ENCODE measurements around the gene ITGA1. TPM values are rescaled to one million over a fixed set of nuclear protein-coding genes. Genes with fewer than 3 reads are reported as not detected.
A peak's percentile ranks its signal among the peaks of the same experiment; 100 is the strongest.

ITGA1 gene
- total and polyA plus RNA-seq, 2 of the 13 experiments (the other 11 are each of a cell fraction or from before 2014, with no cell fraction given): 23.1 to 28.6 TPM

DNA sequence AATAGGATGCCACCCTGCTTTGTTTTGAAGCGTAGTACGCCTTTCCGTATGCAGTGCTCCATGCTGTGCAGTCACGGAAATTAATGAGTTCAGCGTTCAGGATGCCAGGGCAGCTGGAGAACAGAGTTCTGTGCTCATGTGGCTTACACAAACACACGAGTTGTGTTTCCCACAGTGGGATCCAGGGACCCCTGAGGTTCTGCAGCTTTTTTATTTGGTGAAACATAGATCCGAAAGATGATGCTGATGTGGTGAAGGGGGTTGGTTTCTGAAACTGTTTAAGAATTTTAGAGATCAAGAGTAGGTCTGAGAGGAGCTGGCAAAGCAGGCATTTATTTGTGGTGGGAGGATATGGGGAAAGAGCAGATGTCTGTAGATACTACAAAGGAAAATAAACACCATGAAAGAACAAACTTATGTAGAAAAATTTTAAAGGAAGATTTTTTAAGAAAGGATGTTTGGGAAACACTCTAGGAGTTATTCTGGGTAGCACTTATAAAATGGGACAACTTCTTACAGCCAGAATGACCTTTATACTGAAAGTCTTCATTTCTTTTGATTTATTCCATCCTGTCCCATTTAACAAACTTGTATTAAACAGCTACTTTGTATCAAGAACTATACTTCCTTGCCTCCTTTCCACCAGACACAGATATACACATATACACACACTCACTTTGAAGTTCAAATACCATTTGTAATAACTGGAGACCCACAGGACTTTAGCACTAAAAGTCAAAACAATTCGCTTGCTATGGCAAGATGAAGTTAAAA lies 52.7 kb downstream of the ITGA1 start (continued):
- TF ChIP-seq, protein P1, sequence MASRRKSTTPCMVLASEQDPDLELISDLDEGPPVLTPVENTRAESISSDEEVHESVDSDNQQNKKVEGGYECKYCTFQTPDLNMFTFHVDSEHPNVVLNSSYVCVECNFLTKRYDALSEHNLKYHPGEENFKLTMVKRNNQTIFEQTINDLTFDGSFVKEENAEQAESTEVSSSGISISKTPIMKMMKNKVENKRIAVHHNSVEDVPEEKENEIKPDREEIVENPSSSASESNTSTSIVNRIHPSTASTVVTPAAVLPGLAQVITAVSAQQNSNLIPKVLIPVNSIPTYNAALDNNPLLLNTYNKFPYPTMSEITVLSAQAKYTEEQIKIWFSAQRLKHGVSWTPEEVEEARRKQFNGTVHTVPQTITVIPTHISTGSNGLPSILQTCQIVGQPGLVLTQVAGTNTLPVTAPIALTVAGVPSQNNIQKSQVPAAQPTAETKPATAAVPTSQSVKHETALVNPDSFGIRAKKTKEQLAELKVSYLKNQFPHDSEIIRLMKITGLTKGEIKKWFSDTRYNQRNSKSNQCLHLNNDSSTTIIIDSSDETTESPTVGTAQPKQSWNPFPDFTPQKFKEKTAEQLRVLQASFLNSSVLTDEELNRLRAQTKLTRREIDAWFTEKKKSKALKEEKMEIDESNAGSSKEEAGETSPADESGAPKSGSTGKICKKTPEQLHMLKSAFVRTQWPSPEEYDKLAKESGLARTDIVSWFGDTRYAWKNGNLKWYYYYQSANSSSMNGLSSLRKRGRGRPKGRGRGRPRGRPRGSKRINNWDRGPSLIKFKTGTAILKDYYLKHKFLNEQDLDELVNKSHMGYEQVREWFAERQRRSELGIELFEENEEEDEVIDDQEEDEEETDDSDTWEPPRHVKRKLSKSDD (CRISPR knock-in tag; IDR thresholded peaks at IDR 0.05; ENCODE audit: low read depth): no peak
- TF ChIP-seq ELF3 (CRISPR knock-in tag; IDR thresholded peaks at IDR 0.05): no peak

DNA sequence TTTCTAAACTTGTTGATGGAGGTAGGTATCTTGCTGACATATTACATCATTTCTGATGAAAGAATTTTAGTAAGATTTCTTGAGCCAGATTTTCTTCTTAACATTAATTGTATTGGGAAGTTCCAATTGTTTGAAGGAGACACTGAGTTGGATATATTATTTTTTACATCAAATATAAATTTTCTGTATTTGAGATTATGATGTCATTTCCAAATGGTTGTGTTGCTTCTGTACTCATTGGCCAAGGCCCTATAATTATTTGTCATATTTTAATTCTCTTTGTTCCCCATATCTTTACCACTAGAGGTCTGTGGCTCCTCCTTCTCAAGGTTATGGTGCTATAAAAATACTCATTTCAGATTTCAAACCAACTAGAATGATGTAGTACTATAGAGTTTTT lies 53.4 kb downstream of the ITGA1 start:
- Histone ChIP-seq H3K27me3 (ENCODE audit: control insufficient read depth in 1 of 2, insufficient read depth in 2 of 2, low read length in 2 of 2) (no peaks in the 10 kb centered on the region), H3K4me3 (replicated peaks in 1 of 3; ENCODE audit: insufficient read depth in 1 of 3, low read depth in 2 of 3, low read length in 3 of 3) (no peak overlapping the region), H3K9me3 (ENCODE audit: low read length) (no peaks in the 10 kb centered on the region), H3K4me2 (ENCODE audit: low read depth, low read length) (no peak overlapping the region), H3K27ac (ENCODE audit: extremely low read length, insufficient read depth, low read length) (no peak overlapping the region), H4K20me1 (ENCODE audit: insufficient read depth, low read length) (no peaks in the 10 kb centered on the region), H2AFZ (ENCODE audit: low read length) (no peak overlapping the region), H3K36me3 (replicated peaks in 1 of 2; ENCODE audit: control insufficient read depth in 1 of 2, insufficient read depth in 2 of 2, low read length in 2 of 2) (no peaks in the 10 kb centered on the region), H3K9ac (ENCODE audit: insufficient read depth, low read depth, low read length) (no peak overlapping the region), H3K79me2 (ENCODE audit: insufficient read depth, low read length) (no peaks in the 10 kb centered on the region), H3K4me1 (ENCODE audit: insufficient read depth, low read length) (no peaks in the 10 kb centered on the region)
- no TSS peak for BruUV-seq (replicated peaks)
- ATAC-seq: no peak
- TF ChIP-seq MTA1 (CRISPR knock-in tag; IDR thresholded peaks at IDR 0.05; ENCODE audit: borderline replicate concordance) (no peak), ATF7 (IDR thresholded peaks at IDR 0.05) (peak; percentile 59), ATF7 (CRISPR knock-in tag; IDR thresholded peaks at IDR 0.05) (no peak)
- intact Hi-C loops (cut with micrococcal nuclease; ENCODE audit: unreplicated experiment) (no loop called here), in situ Hi-C loops (cut with HindIII; ENCODE audit: extremely low pct_ligation_motif_present, low pct_unique_long_range_greater_than_20kb) (no loop called here)
- no peak for FAIRE-seq
- DNase-seq (ENCODE audit: low spot score): no peak
- ChIA-PET CTCF (ENCODE audit: low intra/inter-chr PET ratio, low total read pairs) (no interaction called here), POLR2A (no interaction called here)

Measured in HepG2 (cell line).